C1 segment of cervical spinal cord (tissue), 14 donors: Measurements from ENCODE around the gene HSH2D.
"Not testable (repeated sequence)": the region's sequence is repeated elsewhere in the genome, so short reads cannot be mapped to it uniquely, and the experiment has no call there.

Experiments
- DNase-seq, 14 donors: peaks; one replicate each; lab custom pipeline; 2025; lab: John Stamatoyannopoulos, UW

HSH2D gene

GRCh38 chr19:16119075-16119857 lies 24.2 kb upstream of the HSH2D start:
- DNase-seq, result not testable (repeated sequence)

GRCh38 chr19:16121141-16121540 lies 22.3 kb upstream of the HSH2D start:
- DNase-seq, result no peak

- no peak for DNase-seq
These were observed 21.5 kb upstream of the HSH2D start for GRCh38 chr19:16121967-16122366.

- DNase-seq, result no peak
These were observed 18.5 kb upstream of the HSH2D start for GRCh38 chr19:16124953-16125352.

- no peak for DNase-seq
These were observed 17.6 kb upstream of the HSH2D start for GRCh38 chr19:16125737-16126495.

- no peak for DNase-seq
These were observed 16.4 kb upstream of the HSH2D start for GRCh38 chr19:16127080-16127479.

GRCh38 chr19:16127776-16128371 lies 15.6 kb upstream of the HSH2D start:
- no peak for DNase-seq

- DNase-seq, result no peak
These were observed 11.8 kb upstream of the HSH2D start for GRCh38 chr19:16131648-16132047.

GRCh38 chr19:16133818-16134217 lies 9.7 kb upstream of the HSH2D start:
- no peak for DNase-seq

- DNase-seq, result no peak
These were observed 9.0 kb upstream of the HSH2D start for GRCh38 chr19:16134510-16134909.

GRCh38 chr19:16135430-16136127 lies 7.9 kb upstream of the HSH2D start:
- DNase-seq, result no peak

- DNase-seq, result no peak
These were observed 7.1 kb upstream of the HSH2D start for GRCh38 chr19:16136185-16136999.

GRCh38 chr19:16139752-16140151 lies 3.7 kb upstream of the HSH2D start:
- no peak for DNase-seq

GRCh38 chr19:16141043-16141442 lies 2.4 kb upstream of the HSH2D start:
- DNase-seq, result no peak

- DNase-seq, result no peak
These were observed 1.4 kb upstream of the HSH2D start for GRCh38 chr19:16142032-16142580.

- DNase-seq, result no peak
These were observed 714 bp downstream of the HSH2D start for GRCh38 chr19:16144216-16144581.

GRCh38 chr19:16146112-16146511 lies 2.6 kb downstream of the HSH2D start:
- DNase-seq, result no peak

- DNase-seq, result no peak
These were observed 5.2 kb downstream of the HSH2D start for GRCh38 chr19:16148443-16149229.

- DNase-seq, result no peak
These were observed 10.3 kb downstream of the HSH2D start for GRCh38 chr19:16153582-16154336.
